OCI-LY1 (cell line): ENCODE data around the gene UBE2L6.

ENCODE experiments used
- H2AFZ ChIP-seq: fragments of 200-600 bp; sonication (generic), shearing (Covaris generic); 2 replicates; pipeline ENCODE4 v1.6.0; 2014; ENCODE audit warnings: antibody characterized with exemption, mild to moderate bottlenecking, low read length
- H3F3A ChIP-seq: fragments of 200-600 bp; sonication (generic), shearing (Covaris generic); 2 replicates; pipeline ENCODE4 v1.6.0; 2014; ENCODE audit warnings: mild to moderate bottlenecking, antibody characterized with exemption, low read length, moderate library complexity; ENCODE audit not compliant: insufficient read depth
- H3K27ac ChIP-seq: fragments of 200-600 bp; sonication (generic); 2 replicates; pipeline ENCODE4 v1.5.1; 2014; ENCODE audit warnings: low read length, mixed run types, mild to moderate bottlenecking, low read depth; ENCODE audit not compliant: poor library complexity, severe bottlenecking
- H3K27me3 ChIP-seq: fragments of 200-600 bp; sonication (generic); 2 replicates; pipeline ENCODE4 v1.6.0; 2014; ENCODE audit warnings: antibody characterized with exemption, mild to moderate bottlenecking, low read length, moderate library complexity; ENCODE audit not compliant: insufficient read depth
- H3K36me3 ChIP-seq: fragments of 200-600 bp; sonication (generic); 2 replicates; pipeline ENCODE4 v1.6.1; 2014; ENCODE audit warnings: mild to moderate bottlenecking, antibody characterized with exemption, low read length, moderate library complexity, mixed read lengths; ENCODE audit not compliant: insufficient read depth
- H3K4me1 ChIP-seq: fragments of 200-600 bp; sonication (generic); 2 replicates; pipeline ENCODE4 v1.5.1; 2014; ENCODE audit warnings: mild to moderate bottlenecking, low read length, moderate library complexity; ENCODE audit not compliant: insufficient read depth, severe bottlenecking
- H3K4me2 ChIP-seq: fragments of 200-600 bp; sonication (generic), shearing (Covaris generic); 2 replicates; pipeline ENCODE4 v1.6.1; 2014; ENCODE audit warnings: low read length
- H3K4me3 ChIP-seq: fragments of 200-600 bp; sonication (generic); 2 replicates; pipeline ENCODE4 v1.5.1; 2014; ENCODE audit warnings: low read length, low read depth, mild to moderate bottlenecking, mixed read lengths; ENCODE audit not compliant: poor library complexity, severe bottlenecking
- H3K79me2 ChIP-seq: fragments of 200-600 bp; shearing (Covaris generic); 2 replicates; pipeline ENCODE4 v1.6.1; 2016; ENCODE audit warnings: mixed run types, low read length, mixed read lengths; ENCODE audit not compliant: insufficient read depth
- H3K9ac ChIP-seq: fragments of 200-600 bp; sonication (generic), shearing (Covaris generic); 2 replicates; pipeline ENCODE4 v1.6.1; 2014; ENCODE audit warnings: mild to moderate bottlenecking, low read length, mixed read lengths
- H3K9me2 ChIP-seq: fragments of 200-600 bp; sonication (generic), shearing (Covaris generic); 2 replicates; pipeline ENCODE4 v1.6.1; 2014; ENCODE audit warnings: low read depth, mild to moderate bottlenecking, low read length, mixed read lengths
- H3K9me3 ChIP-seq: fragments of 200-600 bp; shearing (Covaris generic); 2 replicates; pipeline ENCODE4 v1.6.1; 2014; ENCODE audit warnings: low read length, mixed read lengths
- H4K20me1 ChIP-seq: fragments of 200-600 bp; sonication (generic), shearing (Covaris generic); 2 replicates; pipeline ENCODE4 v1.6.0; 2016; ENCODE audit warnings: mild to moderate bottlenecking, low read length; ENCODE audit not compliant: insufficient read depth
- CTCF ChIP-seq: fragments of 200-600 bp; sonication (generic), shearing (Covaris generic); IDR thresholded peaks from 2 replicates; pipeline ENCODE4 v1.5.1; 2017; ENCODE audit warnings: mild to moderate bottlenecking, antibody characterized with exemption, low read length, moderate library complexity, mixed read lengths
- EZH2 ChIP-seq: fragments of 200-600 bp; sonication (generic), shearing (Covaris generic); IDR thresholded peaks from 2 replicates; pipeline ENCODE4 v1.8.0; 2017; ENCODE audit warnings: borderline replicate concordance, mixed run types, mild to moderate bottlenecking, antibody characterized with exemption, low read length, moderate library complexity, mixed read lengths

Gene UBE2L6

GRCh38 chr11:57567515-57568329 lies at the start of gene UBE2L6:
UBE2L6 (minus strand) TSS chr11:57567672; CDS start chr11:57567611, 61 bp downstream.
- TF ChIP-seq EZH2 = no peak
- TF ChIP-seq CTCF = no peak; the same call in 1 of the 2 replicates
- no peaks in the 10 kb centered on the region for H3F3A ChIP-seq
- H3K9me3 ChIP-seq = no peaks in the 10 kb centered on the region
- no peaks in the 10 kb centered on the region for H3K36me3 ChIP-seq
- H3K4me3 ChIP-seq = peak within 1 kb of the TSS; percentile 99
- H4K20me1 ChIP-seq = no peaks in the 10 kb centered on the region
- H2AFZ ChIP-seq = peak within 1 kb of the TSS; percentile 84
- H3K4me1 ChIP-seq = peaks cover 16% of the 10 kb centered on the region
- H3K27me3 ChIP-seq = no peaks in the 10 kb centered on the region
- peak within 1 kb of the TSS; percentile 56 for H3K27ac ChIP-seq
- H3K79me2 ChIP-seq = no peaks in the 10 kb centered on the region
- no peaks in the 10 kb centered on the region for H3K9me2 ChIP-seq
- H3K9ac ChIP-seq = peak within 1 kb of the TSS; percentile 96
- H3K4me2 ChIP-seq = peak within 1 kb of the TSS; percentile 96

GRCh38 chr11:57616595-57616994 lies 49.1 kb upstream of the UBE2L6 start:
- no peak overlapping the region for H3K9ac ChIP-seq
- H3K79me2 ChIP-seq = no peaks in the 10 kb centered on the region
- H4K20me1 ChIP-seq = no peaks in the 10 kb centered on the region
- TF ChIP-seq EZH2 (no peak), CTCF (no peak)
- H3K9me2 ChIP-seq = no peaks in the 10 kb centered on the region
- H3K27me3 ChIP-seq = no peaks in the 10 kb centered on the region
- no peaks in the 10 kb centered on the region; the same call in 1 of the 2 replicates for H3K36me3 ChIP-seq
- no peaks in the 10 kb centered on the region for H3K4me1 ChIP-seq
- no peak overlapping the region for H3K4me2 ChIP-seq
- no peaks in the 10 kb centered on the region for H3F3A ChIP-seq
- H3K9me3 ChIP-seq = 0 out of 2 replicates have a peak, but pooled peaks cover 3% of the 10 kb centered on the region
- no peak overlapping the region for H2AFZ ChIP-seq
- no peak overlapping the region for H3K4me3 ChIP-seq
- H3K27ac ChIP-seq = no peak overlapping the region

GRCh38 chr11:57615308-57615707 lies 47.8 kb upstream of the UBE2L6 start:
- Histone ChIP-seq H3K9me2 (no peaks in the 10 kb centered on the region), H3K27me3 (no peaks in the 10 kb centered on the region), H2AFZ (no peak overlapping the region), H3K36me3 (no peaks in the 10 kb centered on the region; the same call in 1 of the 2 replicates), H4K20me1 (no peaks in the 10 kb centered on the region), H3F3A (no peaks in the 10 kb centered on the region), H3K79me2 (no peaks in the 10 kb centered on the region), H3K4me3 (no peak overlapping the region), H3K9ac (no peak overlapping the region), H3K4me1 (no peaks in the 10 kb centered on the region), H3K27ac (no peak overlapping the region), H3K4me2 (no peak overlapping the region), H3K9me3 (0 out of 2 replicates have a peak, but pooled peaks cover 3% of the 10 kb centered on the region)
- TF ChIP-seq EZH2 (no peak), CTCF (no peak)
